ENCODE data around the gene MDP1. TPM values are rescaled to one million over a fixed set of nuclear protein-coding genes. Genes with fewer than 3 reads are reported as not detected.
A peak's percentile ranks its signal among the peaks of the same experiment; 100 is the strongest.
"Not testable (repeated sequence)": the region's sequence is repeated elsewhere in the genome, so short reads cannot be mapped to it uniquely, and the experiment has no call there.

MDP1 gene
- polyA plus RNA-seq, 4 donors: 18.8 to 31.1 (median 21.4) TPM

DNA sequence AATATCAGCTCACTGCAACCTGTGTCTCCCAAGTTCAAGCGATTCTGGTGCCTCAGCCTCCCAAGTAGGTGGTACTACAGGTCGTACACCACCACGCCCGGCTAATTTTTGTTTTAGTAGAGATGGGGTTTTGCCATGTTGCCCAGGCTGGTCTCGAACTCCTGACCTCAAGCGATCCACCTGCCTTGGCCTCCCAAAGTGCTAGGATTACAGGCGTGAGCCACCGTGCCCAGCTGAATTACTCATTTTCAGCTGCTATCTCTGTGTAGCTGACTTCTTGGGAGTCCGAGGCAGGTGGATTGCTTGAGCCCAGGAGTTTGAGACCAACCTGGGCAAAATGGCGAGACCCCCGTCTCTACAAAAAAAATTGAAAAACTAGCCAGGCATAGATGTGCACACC, 29.5 kb upstream of the MDP1 start:
- H3K36me3 ChIP-seq (ENCODE audit: control insufficient read depth in 3 of 3, insufficient read depth in 2 of 3, low read depth in 1 of 3, low read length in 3 of 3): peaks cover 0 to 27% (median 0%) of the 10 kb centered on the region in 3 donors
- not testable (repeated sequence) for DNase-seq; H3K9me3 ChIP-seq (ENCODE audit: control insufficient read depth in 2 of 2, insufficient read depth in 1 of 2, low read depth in 1 of 2, low read length in 1 of 2); H3K4me3 ChIP-seq (ENCODE audit: low read depth in 1 of 3, low read length in 3 of 3); H3K27me3 ChIP-seq (ENCODE audit: control insufficient read depth in 3 of 3, insufficient read depth in 3 of 3, low read length in 3 of 3); H3K27ac ChIP-seq (ENCODE audit: low read depth in 1 of 3, low read length in 2 of 3); FAIRE-seq
- peaks cover 0 to 24% (median 8%) of the 10 kb centered on the region in 3 donors for H3K4me1 ChIP-seq (ENCODE audit: control insufficient read depth in 3 of 3, insufficient read depth in 2 of 3, low read depth in 1 of 3, low read length in 2 of 3)
- 94 to 96% (median 94%) methylated on average over 11 of the region's 11 CpGs for WGBS, 3 donors

DNA sequence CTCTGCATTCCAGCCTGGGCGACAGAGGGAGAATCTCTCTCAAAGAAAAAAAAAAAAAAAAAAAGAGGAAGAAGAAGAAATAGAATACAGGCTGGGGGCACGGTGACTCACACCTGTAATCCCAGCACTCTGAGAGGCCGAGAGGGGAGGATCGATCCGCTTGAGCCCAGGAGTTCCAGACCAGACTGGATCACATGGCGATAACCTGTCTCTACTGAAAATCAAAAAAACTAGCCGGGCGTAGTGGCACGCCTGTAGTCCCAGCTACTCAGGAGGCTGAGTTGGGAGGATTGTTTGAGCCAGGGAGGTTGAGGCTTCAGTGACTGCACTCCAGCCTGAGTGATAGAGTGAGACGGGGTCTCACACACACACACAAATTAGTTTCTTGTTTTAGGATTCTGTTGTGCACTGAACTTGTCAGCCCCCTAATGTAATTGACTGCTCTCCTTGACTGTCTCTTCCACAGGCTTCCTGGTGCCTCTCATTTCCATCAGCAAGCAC, 27.5 kb upstream of the MDP1 start:
- peak; percentile 47 to 61 for DNase-seq
- Histone ChIP-seq H3K36me3 (ENCODE audit: control insufficient read depth in 3 of 3, insufficient read depth in 2 of 3, low read depth in 1 of 3, low read length in 3 of 3) (peaks cover 6 to 29% (median 12%) of the 10 kb centered on the region in 3 donors), H3K27me3 (ENCODE audit: control insufficient read depth in 3 of 3, insufficient read depth in 3 of 3, low read length in 3 of 3) (no peaks in the 10 kb centered on the region), H3K27ac (ENCODE audit: low read depth in 1 of 3, low read length in 2 of 3) (peak overlapping the region; percentile 99 to 100 (median 99)), H3K9me3 (ENCODE audit: control insufficient read depth in 2 of 2, insufficient read depth in 1 of 2, low read depth in 1 of 2, low read length in 1 of 2) (no peaks in the 10 kb centered on the region), H3K4me1 (ENCODE audit: control insufficient read depth in 3 of 3, insufficient read depth in 2 of 3, low read depth in 1 of 3, low read length in 2 of 3) (peaks cover 0 to 30% (median 12%) of the 10 kb centered on the region in 3 donors), H3K4me3 (ENCODE audit: low read depth in 1 of 3, low read length in 3 of 3) (peak overlapping the region in 2 of 3 donors; percentile 64 to 78)
- no peak for FAIRE-seq
- WGBS, 3 donors: 12 to 38% (median 32%) methylated on average over 10 of the region's 10 CpGs

GRCh38 chr14:24241829-24242443, 26.1 kb upstream of the MDP1 start:
- WGBS, 3 donors: 1 to 2% (median 2%) methylated on average over 37 to 39 of the region's 39 CpGs
- H3K4me3 ChIP-seq (ENCODE audit: low read depth in 1 of 3, low read length in 3 of 3): peak overlapping the region; percentile 63 to 78 (median 64)
- H3K27ac ChIP-seq (ENCODE audit: low read depth in 1 of 3, low read length in 2 of 3): peak overlapping the region; percentile 99 to 100 (median 99)
- H3K4me1 ChIP-seq (ENCODE audit: control insufficient read depth in 3 of 3, insufficient read depth in 2 of 3, low read depth in 1 of 3, low read length in 2 of 3): peaks cover 0 to 30% (median 12%) of the 10 kb centered on the region in 3 donors
- no peaks in the 10 kb centered on the region for H3K9me3 ChIP-seq (ENCODE audit: control insufficient read depth in 2 of 2, insufficient read depth in 1 of 2, low read depth in 1 of 2, low read length in 1 of 2)
- no peak for FAIRE-seq
- peak; percentile 95 to 98 for DNase-seq
- no peaks in the 10 kb centered on the region for H3K27me3 ChIP-seq (ENCODE audit: control insufficient read depth in 3 of 3, insufficient read depth in 3 of 3, low read length in 3 of 3)
- peaks cover 13 to 43% (median 23%) of the 10 kb centered on the region in 3 donors for H3K36me3 ChIP-seq (ENCODE audit: control insufficient read depth in 3 of 3, insufficient read depth in 2 of 3, low read depth in 1 of 3, low read length in 3 of 3)

DNA sequence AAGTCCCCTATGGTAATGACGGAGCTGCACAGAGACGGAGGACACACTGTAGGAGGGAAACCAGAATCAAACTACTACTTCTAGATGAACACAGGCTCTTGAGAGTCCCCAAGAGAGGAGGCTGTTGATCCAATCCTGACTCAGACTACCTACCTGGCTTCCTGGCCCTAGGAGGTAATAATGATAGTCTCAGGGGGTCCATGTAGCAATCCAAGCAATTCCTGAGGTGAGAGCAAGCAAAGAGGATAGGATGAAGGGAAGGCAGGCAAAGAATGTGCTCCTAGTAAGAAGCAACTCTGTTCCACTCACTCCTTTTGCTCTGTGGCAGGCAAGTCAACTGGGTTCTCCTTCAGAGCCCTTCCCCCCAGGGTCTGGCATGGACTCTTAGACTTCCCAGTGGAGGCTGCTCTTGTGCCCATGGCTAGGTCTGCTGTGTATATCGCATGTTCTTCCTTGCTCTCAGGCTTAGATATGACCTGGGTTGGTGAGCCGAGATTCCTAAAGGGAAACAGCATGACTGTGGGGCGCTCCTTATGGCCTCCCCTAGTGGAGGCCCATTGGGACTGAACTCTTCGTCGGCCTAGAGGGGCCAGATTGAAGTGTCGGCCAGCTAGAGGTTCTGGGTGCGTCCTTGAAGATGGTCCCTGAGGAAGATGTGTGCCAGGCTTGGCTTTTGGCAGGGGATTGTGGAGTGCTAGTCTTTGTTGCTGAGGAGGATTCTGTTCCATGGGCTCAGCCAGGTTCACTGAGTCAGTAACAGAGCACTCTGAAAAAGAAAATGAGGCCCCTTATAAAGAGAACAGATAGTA, 24.4 kb upstream of the MDP1 start:
- Histone ChIP-seq H3K27me3 (ENCODE audit: control insufficient read depth in 3 of 3, insufficient read depth in 3 of 3, low read length in 3 of 3) (no peaks in the 10 kb centered on the region), H3K27ac (ENCODE audit: low read depth in 1 of 3, low read length in 2 of 3) (no peak overlapping the region), H3K36me3 (ENCODE audit: control insufficient read depth in 3 of 3, insufficient read depth in 2 of 3, low read depth in 1 of 3, low read length in 3 of 3) (peaks cover 15 to 50% (median 25%) of the 10 kb centered on the region in 3 donors), H3K9me3 (ENCODE audit: control insufficient read depth in 2 of 2, insufficient read depth in 1 of 2, low read depth in 1 of 2, low read length in 1 of 2) (no peaks in the 10 kb centered on the region), H3K4me1 (ENCODE audit: control insufficient read depth in 3 of 3, insufficient read depth in 2 of 3, low read depth in 1 of 3, low read length in 2 of 3) (peaks cover 0 to 27% (median 12%) of the 10 kb centered on the region in 3 donors), H3K4me3 (ENCODE audit: low read depth in 1 of 3, low read length in 3 of 3) (no peak overlapping the region)
- DNase-seq: no peak
- FAIRE-seq: no peak
- WGBS, 3 donors: 92 to 93% (median 93%) methylated on average over 9 of the region's 9 CpGs

GRCh38 chr14:24238527-24239037, 22.7 kb upstream of the MDP1 start:
- no peaks in the 10 kb centered on the region for H3K9me3 ChIP-seq (ENCODE audit: control insufficient read depth in 2 of 2, insufficient read depth in 1 of 2, low read depth in 1 of 2, low read length in 1 of 2)
- no peaks in the 10 kb centered on the region for H3K27me3 ChIP-seq (ENCODE audit: control insufficient read depth in 3 of 3, insufficient read depth in 3 of 3, low read length in 3 of 3)
- no peak for FAIRE-seq
- 88 to 94% (median 88%) methylated on average over 5 of the region's 5 CpGs for WGBS, 3 donors
- DNase-seq: no peak
- H3K27ac ChIP-seq (ENCODE audit: low read depth in 1 of 3, low read length in 2 of 3): no peak overlapping the region
- H3K4me1 ChIP-seq (ENCODE audit: control insufficient read depth in 3 of 3, insufficient read depth in 2 of 3, low read depth in 1 of 3, low read length in 2 of 3): peaks cover 0 to 27% (median 14%) of the 10 kb centered on the region in 3 donors
- H3K36me3 ChIP-seq (ENCODE audit: control insufficient read depth in 3 of 3, insufficient read depth in 2 of 3, low read depth in 1 of 3, low read length in 3 of 3): peaks cover 15 to 50% (median 25%) of the 10 kb centered on the region in 3 donors
- no peak overlapping the region for H3K4me3 ChIP-seq (ENCODE audit: low read depth in 1 of 3, low read length in 3 of 3)

GRCh38 chr14:24238123-24238522, 22.3 kb upstream of the MDP1 start:
- 86 to 90% (median 89%) methylated on average over 5 of the region's 5 CpGs for WGBS, 3 donors
- Histone ChIP-seq H3K27me3 (ENCODE audit: control insufficient read depth in 3 of 3, insufficient read depth in 3 of 3, low read length in 3 of 3) (no peaks in the 10 kb centered on the region), H3K9me3 (ENCODE audit: control insufficient read depth in 2 of 2, insufficient read depth in 1 of 2, low read depth in 1 of 2, low read length in 1 of 2) (no peaks in the 10 kb centered on the region), H3K4me1 (ENCODE audit: control insufficient read depth in 3 of 3, insufficient read depth in 2 of 3, low read depth in 1 of 3, low read length in 2 of 3) (peaks cover 0 to 28% (median 18%) of the 10 kb centered on the region in 3 donors), H3K27ac (ENCODE audit: low read depth in 1 of 3, low read length in 2 of 3) (no peak overlapping the region), H3K36me3 (ENCODE audit: control insufficient read depth in 3 of 3, insufficient read depth in 2 of 3, low read depth in 1 of 3, low read length in 3 of 3) (peaks cover 15 to 50% (median 25%) of the 10 kb centered on the region in 3 donors), H3K4me3 (ENCODE audit: low read depth in 1 of 3, low read length in 3 of 3) (no peak overlapping the region)
- FAIRE-seq (no peak), DNase-seq (no peak)

DNA sequence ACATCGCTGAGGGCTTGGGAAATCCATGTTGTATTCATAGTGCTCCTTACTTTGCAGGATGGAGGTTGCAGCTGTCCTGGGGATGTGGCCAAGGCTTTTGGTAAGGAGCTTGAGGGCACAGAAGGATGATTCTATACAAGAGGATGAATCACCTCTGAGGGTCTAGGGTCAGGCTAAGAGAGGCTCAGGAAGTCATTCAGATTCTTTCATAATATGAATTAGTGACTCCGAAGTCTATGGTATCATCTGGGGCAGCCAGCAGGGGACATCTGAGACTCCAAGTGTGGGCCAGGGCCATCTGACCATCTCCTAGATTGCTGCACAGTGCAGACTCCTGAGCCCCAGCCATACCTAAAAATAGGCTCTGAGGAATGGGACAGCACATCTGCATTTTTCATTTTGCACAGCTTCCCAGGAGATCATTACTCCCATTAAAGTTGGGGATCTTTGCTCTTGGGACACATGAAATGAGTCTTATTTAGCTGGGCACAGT, 21.6 kb upstream of the MDP1 start:
- Histone ChIP-seq H3K4me1 (ENCODE audit: control insufficient read depth in 3 of 3, insufficient read depth in 2 of 3, low read depth in 1 of 3, low read length in 2 of 3) (peaks cover 0 to 29% (median 19%) of the 10 kb centered on the region in 3 donors), H3K9me3 (ENCODE audit: control insufficient read depth in 2 of 2, insufficient read depth in 1 of 2, low read depth in 1 of 2, low read length in 1 of 2) (no peaks in the 10 kb centered on the region), H3K36me3 (ENCODE audit: control insufficient read depth in 3 of 3, insufficient read depth in 2 of 3, low read depth in 1 of 3, low read length in 3 of 3) (peaks cover 15 to 50% (median 25%) of the 10 kb centered on the region in 3 donors), H3K27me3 (ENCODE audit: control insufficient read depth in 3 of 3, insufficient read depth in 3 of 3, low read length in 3 of 3) (no peaks in the 10 kb centered on the region), H3K27ac (ENCODE audit: low read depth in 1 of 3, low read length in 2 of 3) (no peak overlapping the region), H3K4me3 (ENCODE audit: low read depth in 1 of 3, low read length in 3 of 3) (no peak overlapping the region)
- FAIRE-seq (no peak), DNase-seq (no peak)
- WGBS, 3 donors: 93 to 98% (median 94%) methylated on average over 2 of the region's 2 CpGs

All from small intestine (tissue), 7 donors.